ENCODE measurements around the gene TWNK. TPM values are rescaled to one million over a fixed set of nuclear protein-coding genes. Genes with fewer than 3 reads are reported as not detected.

TWNK gene
- total and polyA plus RNA-seq, 9 of the 15 experiments (the other 6 are each of a cell fraction or from before 2014, with no cell fraction given), result 11.6 to 34.7 (median 17.4) TPM

GRCh38 chr10:101041252-101041761 is 54.0 kb downstream of the TWNK start (continued):
- TF ChIP-seq VEZF1 (CRISPR knock-in tag; IDR thresholded peaks at IDR 0.05) (peak; percentile 30; the same call in 1 of the 2 replicates), CTCF (IDR thresholded peaks at IDR 0.05 in 2 of 3, conservative IDR thresholded peaks at IDR 0.05 in 1 of 3; ENCODE audit: insufficient read depth in 2 of 3, low read depth in 1 of 3, low read length in 3 of 3) (peak; percentile 82 to 88 (median 83)), ZNF174 (CRISPR knock-in tag; IDR thresholded peaks at IDR 0.05) (no peak), ARID3A (IDR thresholded peaks at IDR 0.05; ENCODE audit: borderline replicate concordance, low read depth, low read length) (no peak), ARNT (IDR thresholded peaks at IDR 0.05) (no peak), ZNF76 (CRISPR knock-in tag; IDR thresholded peaks at IDR 0.05; ENCODE audit: borderline replicate concordance) (no peak), POLR2B (IDR thresholded peaks at IDR 0.05; ENCODE audit: low read depth, partially characterized antibody) (no peak), SMC3 (conservative IDR thresholded peaks at IDR 0.05; ENCODE audit: insufficient read depth, low read depth, low read length) (peak; percentile 77), ZKSCAN3 (CRISPR knock-in tag; IDR thresholded peaks at IDR 0.05) (no peak), ZNF263 (CRISPR knock-in tag; IDR thresholded peaks at IDR 0.05; ENCODE audit: borderline replicate concordance) (peak; percentile 61; the same call in 1 of the 2 replicates), ZBTB5 (IDR thresholded peaks at IDR 0.05) (no peak), MAZ (CRISPR knock-in tag; conservative IDR thresholded peaks at IDR 0.05 in 1 of 2, IDR thresholded peaks at IDR 0.05 in 1 of 2) (peak in 1 of 2 experiments; percentile 44; a peak in 2 of 4 replicates), C11orf30 (IDR thresholded peaks at IDR 0.05; ENCODE audit: low read depth) (no peak)

All from K562 (cell line).